WTC11 (cell line): ENCODE results near the gene LRRC32.

ENCODE experiments used
- CTCF ChIP-seq: fragments of 200-600 bp; IDR thresholded peaks from 2 replicates; pipeline ENCODE4 v1.8.0; 2022; ENCODE audit warnings: antibody characterized with exemption
- NR3C1 ChIP-seq: sonication (generic); formaldehyde crosslinking; conservative IDR thresholded peaks from 2 replicates; pipeline ENCODE4 v1.8.1; 2023; ENCODE audit warnings: low read depth, mild to moderate bottlenecking, missing genetic modification reagents
- ZBTB21 ChIP-seq: sonication (generic); formaldehyde crosslinking; IDR thresholded peaks from 2 replicates; pipeline ENCODE4 v1.8.1; 2023; ENCODE audit warnings: mild to moderate bottlenecking, missing genetic modification reagents, borderline replicate concordance

GRCh38 chr11:76610371-76610770 lies 60.2 kb downstream of the LRRC32 start:
- TF ChIP-seq CTCF (no peak), ZBTB21 (CRISPR knock-in tag) (no peak), NR3C1 (CRISPR knock-in tag) (no peak)
